HG03025 (cell line): ENCODE data around the gene MARCO.
"Not testable (repeated sequence)": the region's sequence is repeated elsewhere in the genome, so short reads cannot be mapped to it uniquely, and the experiment has no call there.

Experiments
- ATAC-seq: cut with Tn5 transposase; IDR thresholded peaks from one replicate; pipeline ENCODE4 v1.9.1; 2021; ENCODE audit warnings: mild to moderate bottlenecking, moderate library complexity; ENCODE audit not compliant: unreplicated experiment, low FRiP score

MARCO gene

DNA sequence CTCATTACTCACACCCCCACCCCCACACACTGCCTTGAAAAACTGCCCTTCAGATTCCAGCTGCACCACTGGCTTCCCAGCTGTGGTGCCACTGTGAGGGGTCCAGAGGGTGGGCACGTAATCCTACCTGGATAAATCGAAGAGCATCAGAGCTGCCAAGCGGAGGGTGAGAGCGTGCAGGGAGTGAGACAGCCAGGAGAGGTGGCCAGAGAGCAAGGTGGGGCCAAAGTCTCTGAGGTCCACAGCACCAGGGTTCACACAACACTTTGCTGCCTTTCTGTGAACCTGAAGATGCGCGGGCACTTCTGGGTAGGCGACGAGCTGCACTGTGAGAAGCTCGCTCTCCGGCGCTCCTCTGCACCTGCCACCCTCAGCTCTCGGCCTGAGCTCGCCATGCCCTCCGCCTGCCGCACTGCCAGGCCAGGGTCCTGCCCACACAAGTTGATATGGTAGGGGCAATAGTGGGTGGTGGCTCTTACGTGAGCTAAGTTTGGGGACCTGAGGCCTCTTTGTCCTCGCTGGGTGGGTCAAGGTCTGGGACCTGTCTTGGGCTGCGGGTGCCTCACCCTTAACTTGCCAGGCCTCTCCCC, 83.9 kb downstream of the MARCO start:
- no peak for ATAC-seq

GRCh38 chr2:119026890-119027289, 84.9 kb downstream of the MARCO start:
- no peak for ATAC-seq

DNA sequence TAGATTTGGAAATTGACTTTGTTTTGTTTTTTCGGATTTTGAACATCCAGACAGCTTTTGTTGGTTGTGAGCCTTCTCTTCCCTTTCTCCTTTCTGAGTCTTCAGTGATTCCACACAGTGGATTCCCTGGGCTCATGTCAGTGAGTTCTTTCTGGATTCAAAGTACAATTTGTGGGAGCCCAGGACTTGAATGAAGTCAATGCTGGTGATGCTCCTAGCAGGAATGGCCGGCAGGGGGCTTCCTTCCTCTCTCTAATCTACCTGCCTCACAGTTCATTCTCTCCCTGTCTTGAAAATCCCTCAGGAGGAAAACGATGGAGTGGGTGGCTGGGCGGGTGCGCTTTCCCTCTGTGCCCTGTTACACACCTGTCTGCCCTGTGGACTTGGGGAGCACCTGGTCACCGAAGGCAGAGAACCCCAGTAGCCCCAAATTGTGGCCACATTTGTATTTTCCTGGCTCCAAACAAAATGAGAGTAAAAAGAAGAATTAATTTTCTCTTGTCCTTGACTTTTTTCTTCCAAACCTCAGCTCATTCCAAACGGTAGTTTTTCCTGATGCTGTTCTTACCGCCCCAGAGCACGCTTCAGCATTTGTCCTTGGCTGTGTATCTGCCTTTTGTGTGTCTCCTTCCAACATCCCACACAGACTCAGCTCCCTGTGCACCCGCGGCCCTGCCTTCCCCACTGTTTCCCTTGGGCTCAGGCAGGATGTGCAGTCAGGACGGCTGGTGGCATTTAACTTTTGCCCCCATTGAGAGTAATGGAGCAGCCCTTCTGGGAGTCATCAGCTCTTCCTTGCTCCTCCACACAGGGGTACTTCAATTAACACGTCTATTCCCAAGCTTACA, 86.6 kb downstream of the MARCO start:
- ATAC-seq: no peak

GRCh38 chr2:119029297-119029696, 87.3 kb downstream of the MARCO start:
- ATAC-seq: no peak

GRCh38 chr2:119037922-119038321, 95.9 kb downstream of the MARCO start:
- not testable (repeated sequence) for ATAC-seq

DNA sequence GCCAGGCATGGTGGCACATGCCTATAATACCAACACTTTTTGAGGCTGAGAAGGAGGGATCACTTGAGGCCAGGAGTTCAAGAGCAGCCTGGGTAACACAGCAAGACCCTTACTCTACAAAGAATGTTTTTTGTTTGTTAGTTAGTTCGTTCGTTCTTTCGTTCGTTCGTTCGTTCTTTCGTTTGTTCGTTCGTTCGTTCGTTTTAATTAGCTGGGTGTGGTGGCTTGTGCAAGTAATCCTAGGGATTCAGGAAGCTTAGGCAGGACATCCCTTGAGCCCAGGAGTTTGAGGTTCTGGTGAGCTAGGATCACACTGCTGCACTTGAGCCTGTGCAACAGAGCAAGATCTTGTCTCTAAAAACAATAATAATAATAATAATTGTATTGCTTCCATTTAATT, 98.7 kb downstream of the MARCO start:
- no peak for ATAC-seq
